SW480 (cell line): ENCODE measurements around the gene PDK3.

ENCODE experiments used
- DNase-seq: peaks from one replicate; pipeline ENCODE4 v3.0.0-alpha.2; 2016; ENCODE audit warnings: low spot score

PDK3 gene

GRCh38 chrX:24464836-24465531, at the start of gene PDK3:
Gene PDK3, plus strand, starts transcription at chrX:24465286. Its CDS starts 170 bp downstream, at chrX:24465456.
- DNase-seq: peak; percentile 87

- no peak for DNase-seq
These were observed 49.2 kb upstream of the PDK3 start for GRCh38 chrX:24415921-24416320.

GRCh38 chrX:24423960-24424359, 41.1 kb upstream of the PDK3 start:
- DNase-seq: no peak

- no peak for DNase-seq
These were observed 40.1 kb upstream of the PDK3 start for GRCh38 chrX:24424948-24425347.

- no peak for DNase-seq
These were observed 39.3 kb upstream of the PDK3 start for GRCh38 chrX:24425806-24426205.

GRCh38 chrX:24426340-24426913, 38.7 kb upstream of the PDK3 start:
- peak; percentile 67 for DNase-seq

GRCh38 chrX:24426921-24427746, 38.0 kb upstream of the PDK3 start:
- peak; percentile 80 for DNase-seq

GRCh38 chrX:24427747-24428019, 37.4 kb upstream of the PDK3 start:
- no peak for DNase-seq

- DNase-seq: no peak
These were observed 36.6 kb upstream of the PDK3 start for GRCh38 chrX:24428516-24428915.

GRCh38 chrX:24435060-24435459, 30.0 kb upstream of the PDK3 start:
- DNase-seq: no peak

- peak; percentile 32 for DNase-seq
These were observed 21.2 kb upstream of the PDK3 start for GRCh38 chrX:24443918-24444317.

GRCh38 chrX:24444645-24445044, 20.4 kb upstream of the PDK3 start:
- DNase-seq: no peak

- no peak for DNase-seq
These were observed 16.3 kb upstream of the PDK3 start for GRCh38 chrX:24448762-24449250.

- DNase-seq: no peak
These were observed 2.0 kb upstream of the PDK3 start for GRCh38 chrX:24463077-24463476.

- DNase-seq: no peak
These were observed 619 bp upstream of the PDK3 start for GRCh38 chrX:24464498-24464835.

- DNase-seq: no peak
These were observed 413 bp downstream of the PDK3 start for GRCh38 chrX:24465532-24465865.

GRCh38 chrX:24466025-24466424, 939 bp downstream of the PDK3 start:
- no peak for DNase-seq

GRCh38 chrX:24468245-24468644, 3.2 kb downstream of the PDK3 start:
- no peak for DNase-seq

GRCh38 chrX:24471808-24472207, 6.7 kb downstream of the PDK3 start:
- no peak for DNase-seq

GRCh38 chrX:24475480-24475879, 10.4 kb downstream of the PDK3 start:
- no peak for DNase-seq

- DNase-seq: no peak
These were observed 13.4 kb downstream of the PDK3 start for GRCh38 chrX:24478509-24478908.

GRCh38 chrX:24479924-24480323, 14.8 kb downstream of the PDK3 start:
- peak; percentile 58 for DNase-seq

GRCh38 chrX:24480400-24480865, 15.3 kb downstream of the PDK3 start:
- no peak for DNase-seq
